HG02973 (cell line): ENCODE measurements around the gene WWOX.
"Not testable (repeated sequence)": the region's sequence is repeated elsewhere in the genome, so short reads cannot be mapped to it uniquely, and the experiment has no call there.

Source experiments
- ATAC-seq: cut with Tn5 transposase; IDR thresholded peaks from one replicate; pipeline ENCODE4 v1.9.1; 2021; ENCODE audit warnings: moderate library complexity; ENCODE audit not compliant: unreplicated experiment

Gene WWOX

DNA sequence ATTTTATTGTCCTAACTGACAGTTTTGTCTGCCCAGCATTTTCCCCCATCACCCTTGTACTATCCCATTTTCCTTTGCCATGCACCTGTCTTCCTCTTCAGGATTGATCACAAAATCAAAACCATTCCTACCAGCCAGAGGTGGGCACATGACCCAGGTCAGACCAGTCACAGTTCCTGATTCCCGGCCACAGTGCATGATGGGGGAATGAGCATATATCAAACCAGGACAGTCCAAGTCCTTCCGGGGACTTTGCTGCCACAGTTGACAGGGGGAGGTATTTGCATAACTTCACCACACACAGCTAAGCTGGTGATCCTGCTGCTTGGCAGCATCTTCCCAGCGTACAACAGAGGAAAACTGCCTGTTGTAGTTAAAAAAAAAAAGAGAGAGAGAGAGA is 493.9 kb downstream of the WWOX start:
- no peak for ATAC-seq

DNA sequence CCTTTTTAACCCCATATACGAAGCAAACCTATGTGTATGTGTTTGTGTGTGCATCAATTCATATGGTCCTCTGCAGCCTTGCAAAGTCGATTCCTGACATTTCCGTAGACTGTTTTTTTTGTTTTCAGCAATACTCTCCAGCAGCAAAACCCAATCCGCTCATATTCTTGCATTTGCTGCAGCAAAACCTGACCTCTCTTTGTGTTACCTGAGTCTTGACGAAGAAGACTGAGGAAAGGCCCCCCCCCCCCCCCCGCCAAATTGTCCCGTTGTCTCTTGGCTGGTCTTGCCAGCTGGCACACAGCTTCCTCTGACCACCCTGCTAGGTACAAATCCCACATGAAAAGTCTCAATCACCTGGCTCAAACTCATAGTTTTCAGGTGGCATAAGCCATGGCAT is 494.7 kb downstream of the WWOX start:
- no peak for ATAC-seq

DNA sequence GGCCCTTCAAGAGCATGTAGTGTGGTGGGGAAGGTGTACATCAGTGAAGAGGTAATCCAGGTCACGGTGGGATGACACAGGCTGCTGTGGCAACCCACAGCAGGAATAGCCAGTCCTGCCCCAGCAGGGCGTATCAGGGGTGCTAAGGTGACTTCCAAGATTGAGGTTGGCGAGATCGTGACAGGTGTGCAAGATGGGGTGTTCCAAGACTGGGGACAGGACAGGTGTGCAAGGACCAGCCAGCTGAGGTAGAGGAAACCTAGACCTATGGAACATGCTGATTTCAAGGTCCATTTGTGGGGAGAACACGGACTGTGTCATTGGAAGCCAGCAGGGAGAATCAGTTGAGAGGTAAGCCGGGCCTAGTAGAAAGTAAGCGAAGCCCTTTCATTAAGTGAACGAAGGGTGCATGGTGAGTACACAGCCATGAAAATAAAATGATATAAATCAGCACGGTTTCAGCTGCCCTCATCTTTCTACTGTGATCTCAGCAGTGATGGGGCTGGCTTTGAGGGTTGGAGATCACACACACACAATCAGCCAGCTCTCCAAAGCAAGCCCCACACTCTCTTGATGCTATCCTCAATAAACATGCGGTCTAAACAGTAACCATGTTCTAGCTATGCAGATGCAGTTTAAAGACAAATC is 497.0 kb downstream of the WWOX start:
- ATAC-seq = no peak

DNA sequence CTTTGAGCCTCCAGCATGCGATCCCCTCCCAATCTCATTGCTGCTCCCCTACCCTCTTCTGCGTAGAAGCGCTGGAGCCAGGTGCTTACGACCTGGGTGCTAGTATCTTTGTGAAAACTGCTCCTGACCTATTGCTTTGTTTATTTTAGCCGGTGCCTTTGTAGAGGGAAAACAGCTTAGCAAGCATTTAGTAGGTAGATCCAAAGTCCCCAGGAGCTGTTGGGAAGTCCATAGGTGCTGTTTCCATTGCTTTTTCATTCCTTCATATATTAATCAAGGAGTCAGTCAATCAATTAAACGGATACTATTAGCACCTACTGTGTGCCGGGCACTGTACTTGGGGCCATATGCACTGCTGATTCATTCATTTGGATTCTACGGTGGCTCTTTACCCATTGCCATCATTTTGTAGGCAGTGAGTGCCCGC is 497.6 kb downstream of the WWOX start:
- no peak for ATAC-seq

DNA sequence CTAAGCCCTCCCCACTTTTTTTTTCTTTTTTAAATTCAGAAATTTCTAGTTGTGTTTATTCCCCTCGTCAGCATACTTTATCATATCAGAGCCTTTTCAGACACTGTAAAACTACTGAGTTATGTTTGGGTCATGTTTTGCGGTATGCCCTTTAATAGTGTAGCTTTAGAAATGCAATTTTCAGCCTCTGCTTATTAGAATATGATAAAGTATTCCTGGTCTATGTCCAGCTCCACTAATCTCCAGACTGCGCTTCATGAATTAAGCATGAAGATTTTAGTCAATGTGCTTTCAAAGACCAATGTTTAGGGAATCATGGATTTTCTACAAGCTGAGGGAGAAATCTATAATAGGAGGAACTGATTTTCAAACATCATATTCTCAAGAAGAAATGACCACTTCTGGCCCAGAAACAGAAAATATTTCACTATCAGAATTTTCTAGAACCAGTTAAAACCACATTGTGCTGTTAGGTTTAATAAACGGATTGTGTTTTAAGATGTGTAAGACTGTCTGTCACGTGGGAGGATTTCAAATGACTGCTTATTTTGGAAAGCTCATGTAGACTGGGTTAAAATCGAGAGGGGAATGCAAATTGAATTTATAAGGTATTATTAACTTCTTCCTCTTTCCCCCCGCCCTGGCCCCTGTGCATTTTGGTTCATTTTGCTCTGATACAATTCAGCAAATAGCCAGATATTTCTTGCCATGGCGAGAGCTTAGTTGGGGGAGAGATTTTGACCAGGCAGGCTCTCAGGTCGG is 498.5 kb downstream of the WWOX start:
- no peak for ATAC-seq

DNA sequence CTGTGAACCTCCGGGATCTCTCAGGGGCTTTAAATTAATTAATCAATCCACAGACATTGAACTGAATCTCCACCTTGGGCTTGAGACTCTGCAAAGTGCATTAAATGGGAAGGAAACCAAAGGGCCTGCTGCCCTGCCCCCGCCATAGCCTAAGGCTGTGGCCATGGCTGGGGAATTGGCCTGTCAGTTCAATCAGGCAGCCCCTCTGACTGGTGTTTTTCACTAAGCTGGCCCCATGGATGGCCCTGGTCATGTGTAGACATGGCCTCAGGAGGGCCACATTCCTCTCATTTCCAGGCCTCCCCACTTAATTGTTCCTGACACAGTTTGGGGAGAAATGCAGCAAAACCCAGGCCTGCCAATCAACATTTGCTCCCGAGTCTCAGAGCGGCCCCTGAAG is 499.8 kb downstream of the WWOX start:
- ATAC-seq = no peak

DNA sequence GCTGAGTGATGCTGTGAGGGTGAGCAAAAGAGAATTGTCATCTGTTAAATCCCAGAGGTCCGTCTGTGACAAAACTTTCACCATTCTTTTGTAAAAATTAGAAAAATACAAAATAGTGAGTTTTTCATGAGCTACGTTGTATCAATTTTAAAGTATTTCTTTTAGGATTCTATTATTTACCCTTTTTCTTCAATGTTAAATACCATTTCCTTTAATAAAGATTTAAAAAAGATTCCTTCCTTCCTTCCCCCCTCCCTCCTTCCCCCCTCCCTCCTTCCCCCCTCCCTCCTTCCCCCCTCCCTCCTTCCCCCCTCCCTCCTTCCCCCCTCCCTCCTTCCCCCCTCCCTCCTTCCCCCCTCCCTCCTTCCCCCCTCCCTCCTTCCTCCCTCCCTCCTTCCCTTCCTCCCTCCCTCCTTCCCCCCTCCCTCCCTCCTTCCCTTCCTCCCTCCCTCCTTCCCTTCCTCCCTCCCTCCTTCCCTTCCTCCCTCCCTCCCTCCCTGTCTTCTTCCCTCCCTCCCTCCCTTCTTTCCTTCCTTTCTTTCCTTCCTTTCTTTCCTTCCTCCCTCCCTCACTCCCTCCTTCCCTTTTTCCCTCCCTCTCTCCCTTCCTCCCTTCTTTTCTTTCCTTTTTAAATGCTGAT is 505.1 kb downstream of the WWOX start:
- ATAC-seq = not testable (repeated sequence)

DNA sequence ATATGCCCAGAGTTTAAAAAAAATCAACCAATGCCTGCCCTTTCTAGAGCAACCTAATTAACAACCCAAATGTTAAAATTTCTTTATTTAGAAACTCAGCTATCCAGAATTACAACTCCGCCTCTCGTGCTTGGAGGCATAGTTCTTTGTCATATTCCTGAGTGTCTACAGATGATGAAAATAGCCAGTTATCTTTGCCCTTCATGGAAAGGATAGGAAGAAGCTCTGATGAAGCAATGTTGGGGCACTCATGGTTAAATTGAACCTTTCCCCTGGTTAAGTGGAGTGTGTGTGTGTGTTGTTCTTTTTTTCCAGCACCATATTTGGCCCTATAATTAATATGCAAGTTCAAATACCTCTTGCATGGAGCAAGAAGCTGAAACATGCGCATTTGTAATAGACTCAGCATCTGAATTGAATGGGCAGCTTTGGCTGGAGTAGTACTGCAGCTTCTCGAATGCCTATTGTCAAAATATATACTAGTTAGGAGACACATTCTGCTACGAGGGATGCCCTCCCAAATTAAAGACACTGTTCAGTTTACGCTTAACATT is 506.2 kb downstream of the WWOX start:
- ATAC-seq = no peak

DNA sequence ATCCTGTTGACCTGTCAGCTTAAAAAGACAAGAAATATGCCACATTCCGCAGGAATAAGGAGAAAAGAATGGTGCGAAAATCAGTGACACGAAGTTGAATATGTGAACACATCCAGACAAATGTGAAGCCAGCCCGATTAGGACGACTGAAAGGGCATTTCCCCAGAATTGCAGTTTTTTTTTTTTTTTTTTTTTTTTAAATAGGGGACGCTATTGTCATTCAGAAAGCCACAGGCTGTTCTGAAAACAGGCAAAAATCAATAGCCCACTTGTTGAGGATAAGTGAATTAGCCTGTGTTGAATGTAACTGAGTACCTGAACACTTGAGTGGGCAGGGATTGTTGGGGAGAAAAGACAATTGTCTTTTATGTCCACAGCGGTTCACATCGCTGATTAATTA is 507.1 kb downstream of the WWOX start:
- no peak for ATAC-seq

DNA sequence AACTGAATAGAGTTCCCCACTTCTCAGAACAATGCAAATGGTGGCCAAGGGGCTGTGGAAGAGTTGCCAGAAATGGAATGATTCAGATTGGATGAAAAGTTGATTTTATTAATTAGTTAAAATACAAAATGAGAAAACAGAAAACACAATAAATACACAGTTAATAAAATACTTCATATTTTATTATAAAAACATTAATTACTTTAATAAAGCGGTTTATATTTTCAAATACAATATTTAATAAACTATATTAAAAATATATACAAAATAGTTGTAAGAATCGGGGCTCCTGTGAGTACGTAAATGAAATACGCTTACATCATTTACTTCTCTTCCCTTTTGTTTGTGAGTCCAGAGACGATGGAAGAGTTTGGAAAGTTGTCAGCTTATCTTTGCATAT is 507.6 kb downstream of the WWOX start:
- ATAC-seq = no peak

DNA sequence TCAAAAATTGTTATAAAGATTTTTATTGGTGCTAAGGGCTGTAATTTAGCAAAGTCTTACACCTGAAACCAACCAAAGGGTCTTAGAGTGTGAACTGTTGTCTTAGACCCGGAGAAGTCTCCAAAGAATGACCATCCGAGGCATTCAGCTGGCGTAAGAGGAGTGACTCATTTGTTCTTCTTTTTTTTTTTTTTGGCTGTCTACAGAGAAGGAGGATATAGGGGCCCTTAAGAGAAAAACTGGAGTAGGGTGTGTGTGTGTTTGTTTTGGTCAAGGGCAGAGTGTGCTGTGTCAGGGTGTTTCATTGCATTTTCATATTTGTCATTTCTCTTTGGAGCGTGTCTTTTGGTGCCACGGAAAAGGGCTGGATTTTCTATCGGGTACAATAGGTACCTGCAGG is 508.0 kb downstream of the WWOX start:
- no peak for ATAC-seq

DNA sequence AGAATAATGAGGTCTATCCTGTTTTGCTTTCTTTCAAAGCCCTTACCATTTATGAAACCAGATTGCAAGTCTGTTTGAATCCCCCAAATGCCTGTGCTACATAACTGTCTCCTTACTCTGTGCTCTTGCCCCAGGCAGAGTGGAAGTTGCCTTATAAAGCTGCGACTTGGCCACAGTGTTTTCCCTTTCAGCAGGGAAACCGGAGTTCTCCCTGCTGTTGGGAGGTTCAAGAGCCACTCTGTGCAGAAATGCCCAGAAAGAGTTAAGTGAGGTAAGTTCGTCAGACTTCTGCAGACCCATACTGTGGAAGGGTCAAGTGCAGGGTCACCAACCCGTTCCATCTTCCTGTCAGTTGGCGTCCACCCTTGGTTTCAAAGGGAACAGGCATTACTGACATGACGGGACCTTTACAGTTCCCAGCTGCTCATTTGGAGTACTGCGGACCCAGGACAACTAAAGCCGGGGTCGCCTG is 508.9 kb downstream of the WWOX start:
- no peak for ATAC-seq

DNA sequence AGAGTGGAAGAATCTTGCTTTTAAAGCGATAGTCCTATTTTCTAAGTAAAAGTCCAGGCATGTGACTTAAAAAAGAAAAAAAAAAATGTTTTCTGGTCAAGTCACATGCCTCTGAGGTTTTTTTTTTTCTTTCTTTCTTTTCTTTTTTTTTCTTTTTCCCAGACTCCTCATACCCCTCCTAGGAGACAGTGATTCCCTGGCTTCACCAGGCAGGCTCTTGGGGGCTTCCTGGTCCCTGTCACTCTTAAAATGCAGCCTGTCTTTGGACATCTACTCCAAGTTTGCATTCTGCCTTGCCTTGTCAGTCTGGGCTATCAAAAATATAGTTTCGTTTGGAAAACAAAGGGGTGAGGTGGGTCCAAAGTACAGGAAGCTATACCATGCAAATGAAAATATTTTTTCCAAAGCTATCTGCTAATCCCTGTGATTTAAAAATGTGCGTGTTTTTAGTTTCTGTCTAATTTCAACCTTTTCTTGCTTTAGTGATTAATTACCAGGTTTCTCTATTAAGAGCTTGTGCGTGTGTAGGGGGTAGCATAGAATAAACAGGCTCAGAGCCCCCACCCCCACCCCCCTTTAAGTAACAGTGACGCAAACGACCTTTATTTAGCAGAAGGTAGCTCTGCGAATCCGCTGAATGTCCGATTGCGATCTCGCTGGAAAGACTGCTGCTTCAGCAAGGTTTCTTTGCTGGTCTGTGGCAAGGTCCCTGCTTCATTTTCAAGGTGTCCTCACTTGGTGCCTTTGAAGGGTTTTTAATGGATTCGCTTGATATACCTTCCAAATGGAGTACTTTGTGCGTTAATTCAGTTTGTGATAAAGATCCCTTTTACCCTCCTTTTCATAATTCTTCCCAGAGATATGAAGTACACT is 510.2 kb downstream of the WWOX start:
- no peak for ATAC-seq

DNA sequence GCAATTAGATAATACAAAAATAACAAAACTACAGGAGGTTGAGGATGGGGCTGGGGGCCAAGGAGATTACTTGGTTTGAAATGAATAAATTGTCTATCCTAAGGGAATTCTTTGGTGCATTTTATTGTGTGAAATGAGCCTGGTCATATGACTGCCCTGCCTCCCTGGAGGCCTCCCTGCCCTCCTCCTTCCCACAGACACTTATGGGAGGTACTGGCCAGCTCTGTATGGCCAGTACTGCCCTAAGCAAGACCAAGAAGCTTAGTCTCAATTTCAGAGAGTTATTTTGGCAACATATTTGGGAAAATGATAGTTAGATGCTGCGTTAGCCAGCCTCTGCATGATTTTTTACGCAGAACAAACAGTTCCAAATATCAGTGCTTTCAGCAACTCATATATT is 511.9 kb downstream of the WWOX start:
- no peak for ATAC-seq

DNA sequence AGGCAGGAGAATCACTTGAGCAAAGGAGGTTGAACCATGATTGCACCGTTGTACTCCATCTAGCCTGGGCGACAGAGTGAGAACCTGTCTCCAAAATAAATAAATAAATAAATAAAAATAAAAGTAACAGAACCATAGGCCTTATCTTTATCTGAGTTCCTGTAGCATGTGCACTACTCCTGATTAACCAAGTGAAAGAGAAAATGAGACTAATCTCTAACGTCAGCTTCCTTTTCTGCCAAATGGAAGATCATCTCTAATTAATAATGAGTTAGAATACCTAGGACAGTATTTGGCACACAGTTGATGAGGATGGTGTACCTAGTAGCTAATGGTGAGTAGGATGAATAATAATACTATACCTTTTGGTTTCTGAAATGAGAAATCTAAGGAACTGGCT is 520.4 kb downstream of the WWOX start:
- no peak for ATAC-seq

DNA sequence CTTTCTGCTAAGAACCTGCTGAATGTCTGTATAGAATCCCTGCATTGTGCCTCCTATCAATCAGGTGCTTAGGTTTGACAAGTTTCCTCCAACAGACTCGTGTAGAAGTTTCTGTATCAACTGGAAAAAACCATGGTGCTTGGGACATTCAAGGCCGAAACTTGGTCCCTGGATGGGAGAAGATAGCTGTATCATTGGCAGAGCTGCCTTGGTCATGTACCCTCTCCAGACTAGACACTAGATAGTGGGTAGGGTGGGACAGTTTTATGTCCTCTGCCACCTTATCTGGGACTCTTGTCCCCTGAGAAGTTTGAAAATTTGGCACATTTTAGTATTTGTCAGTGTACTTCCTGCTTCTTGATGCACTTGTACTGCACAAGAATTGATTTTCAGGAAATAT is 520.8 kb downstream of the WWOX start:
- no peak for ATAC-seq

DNA sequence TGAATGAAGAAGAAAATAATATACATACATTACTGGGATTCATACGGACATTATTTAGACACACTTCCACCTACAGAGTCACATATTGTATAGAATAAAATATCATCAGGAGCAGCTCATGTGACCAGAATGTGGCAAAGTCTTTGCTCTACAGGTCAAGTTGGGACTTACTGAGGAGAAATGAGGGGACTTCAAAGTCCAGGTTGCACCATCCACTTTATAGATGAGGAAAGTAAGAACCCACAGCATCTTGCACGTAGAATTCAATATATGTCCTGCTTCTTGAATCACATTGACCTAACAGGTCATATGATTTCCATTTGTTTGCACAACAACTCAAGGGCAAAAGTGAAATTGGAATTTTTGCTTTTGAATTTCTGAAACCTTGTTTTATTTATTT is 524.3 kb downstream of the WWOX start:
- ATAC-seq = no peak

DNA sequence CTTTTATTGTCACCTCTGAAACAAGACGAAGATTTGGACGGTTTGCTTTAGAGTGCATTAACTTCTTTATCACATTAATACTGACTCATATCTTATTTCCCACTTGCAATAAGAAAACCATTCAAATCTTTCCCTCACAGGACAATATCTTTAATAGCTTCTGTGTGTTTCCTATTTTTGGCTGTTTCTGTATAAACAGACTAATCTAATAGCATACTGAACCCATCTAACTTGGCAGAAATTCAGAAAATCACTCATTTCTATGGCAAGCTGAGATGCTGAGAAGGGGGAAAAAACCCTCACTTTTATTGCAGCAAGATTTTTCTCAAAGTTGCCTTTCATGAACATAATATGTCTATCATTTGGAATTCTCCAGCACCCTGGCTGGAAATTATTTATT is 524.9 kb downstream of the WWOX start:
- ATAC-seq = no peak

DNA sequence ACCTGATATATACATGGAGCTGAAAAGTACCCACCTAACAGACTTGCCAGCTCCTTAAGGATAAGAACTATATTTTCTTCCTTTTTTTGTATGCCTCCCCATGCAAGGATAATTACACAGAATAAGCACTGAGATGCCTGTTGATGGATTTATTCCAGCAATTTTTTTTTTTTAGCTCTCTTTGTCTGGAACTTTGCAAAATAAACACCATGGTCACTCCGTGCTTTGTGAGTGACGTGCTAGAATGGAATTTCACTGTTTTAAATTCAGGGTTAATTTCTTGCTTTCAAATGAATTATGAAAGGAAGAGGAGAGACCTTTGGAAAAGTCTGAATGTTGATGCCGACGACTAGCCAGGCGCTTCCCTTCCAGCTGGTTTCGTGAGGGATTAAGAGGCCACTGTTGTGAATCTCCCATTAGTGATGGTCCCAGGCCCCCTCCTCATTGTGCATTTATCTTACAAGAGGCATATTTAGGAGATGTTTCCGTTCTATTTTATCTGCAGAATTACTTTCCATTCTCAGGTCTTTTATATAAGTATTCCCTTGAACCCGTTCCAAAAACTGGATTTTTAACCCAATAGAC is 529.1 kb downstream of the WWOX start:
- ATAC-seq = no peak

DNA sequence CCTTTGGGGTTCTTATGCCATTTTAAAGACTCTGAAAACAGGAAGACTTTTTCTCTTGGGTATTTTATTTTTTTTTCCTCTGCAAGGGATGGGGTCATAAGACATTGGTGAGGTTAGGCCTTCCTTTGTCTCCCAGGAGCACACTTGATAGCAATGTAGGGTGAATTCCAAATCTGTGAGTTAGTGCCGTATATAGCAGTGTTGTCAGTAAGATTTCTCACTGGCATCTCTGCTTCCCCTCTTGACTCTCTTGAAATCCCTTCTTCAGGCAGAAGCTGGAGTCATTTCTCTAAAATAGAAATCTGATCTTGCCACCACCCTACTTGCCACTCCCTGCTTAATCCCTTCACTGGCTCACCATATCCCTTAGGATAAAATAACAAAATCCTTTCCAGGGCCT is 529.7 kb downstream of the WWOX start:
- ATAC-seq = no peak

DNA sequence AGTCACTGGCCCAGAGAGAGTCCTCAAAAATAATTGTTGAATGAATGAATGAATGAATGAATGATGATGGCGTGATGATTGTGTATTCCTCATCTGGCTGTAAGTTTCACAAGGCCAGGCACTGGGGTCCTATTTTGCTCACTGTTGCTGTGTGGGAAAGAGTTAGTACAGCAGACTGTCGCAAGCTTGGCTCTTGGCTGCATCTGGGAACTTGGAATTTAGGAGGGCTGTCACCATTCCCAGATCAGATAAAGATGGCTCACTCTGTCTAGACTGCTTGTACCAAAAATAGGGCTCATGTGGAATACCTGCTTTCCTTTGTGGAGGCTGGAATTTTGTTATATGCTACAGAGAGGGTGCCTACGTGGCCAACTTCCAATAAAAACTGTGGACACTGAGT is 530.6 kb downstream of the WWOX start:
- no peak for ATAC-seq
